MCF 10A (cell line): ENCODE results near the gene NOTCH2. TPM values are rescaled to one million over a fixed set of nuclear protein-coding genes. Genes with fewer than 3 reads are reported as not detected.

Source experiments
- BruUV-seq: library from RNA; stranded (reverse); fragments of 400-500 nt; replicated peaks from 2 replicates; lab custom pipeline; 2021; lab: Mats Ljungman, UMichigan
- CTCF ChIA-PET: fragments of 300-600 bp; sonication (Branson Sonifier 250); formaldehyde crosslinking; extraction: SDS; loops from one replicate; lab custom pipeline; 2021; ENCODE audit warnings: antibody characterized with exemption, inconsistent platforms; lab: Yijun Ruan, JAX
- POLR2A ChIA-PET: fragments of 300-600, 350-650 bp; sonication (Branson Sonifier 250); formaldehyde crosslinking; extraction: SDS; loops from one replicate; lab custom pipeline; 2020; ENCODE audit warnings: antibody characterized with exemption, inconsistent platforms; lab: Yijun Ruan, JAX
- DNase-seq: peaks from one replicate; pipeline ENCODE4 v3.0.0-alpha.2; 2018; ENCODE audit not compliant: unreplicated experiment
- H3K27ac Mint-ChIP-seq: one replicate; pipeline ENCODE4 v1.8.0; 2022; ENCODE audit warnings: mild to moderate bottlenecking, low read depth, mixed read lengths; ENCODE audit not compliant: unreplicated experiment
- H3K27me3 Mint-ChIP-seq: one replicate; pipeline ENCODE4 v1.8.0; 2022; ENCODE audit warnings: mixed read lengths; ENCODE audit not compliant: insufficient read depth, unreplicated experiment
- H3K36me3 Mint-ChIP-seq: one replicate; pipeline ENCODE4 v1.8.0; 2022; ENCODE audit warnings: mild to moderate bottlenecking, moderate library complexity, mixed read lengths; ENCODE audit not compliant: insufficient read depth, unreplicated experiment
- H3K4me1 Mint-ChIP-seq: one replicate; pipeline ENCODE4 v1.8.0; 2022; ENCODE audit warnings: mixed read lengths; ENCODE audit not compliant: insufficient read depth, unreplicated experiment
- H3K4me3 Mint-ChIP-seq: one replicate; pipeline ENCODE4 v1.8.0; 2022; ENCODE audit warnings: mild to moderate bottlenecking, moderate library complexity, mixed read lengths; ENCODE audit not compliant: unreplicated experiment
- H3K9me3 Mint-ChIP-seq: one replicate; pipeline ENCODE4 v1.8.0; 2022; ENCODE audit warnings: mixed read lengths; ENCODE audit not compliant: unreplicated experiment
- intact Hi-C: fragments of 100-400 bp; cut with micrococcal nuclease; formaldehyde crosslinking; loops from 2 replicates; pipeline ENCODE4 v1.14.1; 2022
- total RNA-seq: library from RNA; stranded (reverse); gene quantifications from 2 replicates; pipeline ENCODE4 v1.2.3, GENCODE V29; 2022
- TF ChIP-seq, protein P1 (sequence below): fragments of 200-600 bp; IDR thresholded peaks from one replicate; pipeline ENCODE4 v1.8.0; 2022; ENCODE audit warnings: antibody characterized with exemption, mild to moderate bottlenecking; ENCODE audit not compliant: unreplicated experiment

The NOTCH2 gene
- total RNA-seq, 1 experiment from 2014 or later = 128 TPM

DNA sequence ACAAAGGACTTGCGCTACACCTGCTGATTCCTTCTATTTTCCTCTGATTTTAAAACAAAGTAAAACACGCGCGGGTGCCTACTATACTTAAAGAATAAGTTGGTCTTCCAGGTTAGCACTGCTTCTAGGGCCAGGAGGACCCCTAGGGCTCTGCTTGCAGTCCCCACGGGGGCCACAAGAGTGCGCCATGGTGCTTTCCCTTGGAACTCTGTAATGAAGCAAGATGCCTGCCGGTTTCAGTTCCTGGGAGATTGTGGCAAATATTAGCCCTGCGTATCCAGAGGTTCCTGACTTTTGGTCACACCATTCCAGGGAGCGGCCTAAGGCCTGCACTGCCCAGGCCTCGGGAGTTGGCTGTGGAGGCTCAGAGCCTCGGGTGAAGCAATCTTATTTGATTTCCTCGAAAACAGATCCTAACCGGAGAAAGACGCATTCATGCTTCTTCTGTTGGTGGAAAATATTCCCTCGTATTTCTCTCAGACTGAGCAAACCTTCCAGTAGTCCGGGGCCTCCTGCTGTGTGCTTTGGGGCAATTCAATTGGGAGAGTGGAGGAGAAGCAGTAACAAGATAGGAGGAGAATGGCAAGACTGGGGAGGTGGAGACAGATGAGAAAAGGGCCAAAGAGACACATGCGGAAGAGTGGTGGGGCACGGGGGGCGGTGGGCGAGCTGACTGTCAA is 198.4 kb downstream of the NOTCH2 start:
- no TSS peak for BruUV-seq
- no peaks in the 10 kb centered on the region for H3K36me3 Mint-ChIP-seq
- peak overlapping the region; percentile 59 for H3K27ac Mint-ChIP-seq
- intact Hi-C loops = loop anchor here (1.0 to 5.0 kb wide), 2 partner anchors 62 to 276 kb away; no protein-coding TSS in a partner anchor
- CTCF ChIA-PET = interaction anchor here (0.6 to 5.3 kb wide), 22 partner anchors 11 to 443 kb away, joined by 3 to 47 read pairs (median 4); partner anchors contain the start of gene SEC22B
- no peaks in the 10 kb centered on the region for H3K27me3 Mint-ChIP-seq
- H3K4me1 Mint-ChIP-seq = peaks cover 6% of the 10 kb centered on the region
- DNase-seq = peak; percentile 77
- POLR2A ChIA-PET = interaction anchor here (0.7 kb wide), 1 partner anchor 77 kb away, joined by 3 read pairs; no protein-coding TSS in a partner anchor
- TF ChIP-seq, protein P1, sequence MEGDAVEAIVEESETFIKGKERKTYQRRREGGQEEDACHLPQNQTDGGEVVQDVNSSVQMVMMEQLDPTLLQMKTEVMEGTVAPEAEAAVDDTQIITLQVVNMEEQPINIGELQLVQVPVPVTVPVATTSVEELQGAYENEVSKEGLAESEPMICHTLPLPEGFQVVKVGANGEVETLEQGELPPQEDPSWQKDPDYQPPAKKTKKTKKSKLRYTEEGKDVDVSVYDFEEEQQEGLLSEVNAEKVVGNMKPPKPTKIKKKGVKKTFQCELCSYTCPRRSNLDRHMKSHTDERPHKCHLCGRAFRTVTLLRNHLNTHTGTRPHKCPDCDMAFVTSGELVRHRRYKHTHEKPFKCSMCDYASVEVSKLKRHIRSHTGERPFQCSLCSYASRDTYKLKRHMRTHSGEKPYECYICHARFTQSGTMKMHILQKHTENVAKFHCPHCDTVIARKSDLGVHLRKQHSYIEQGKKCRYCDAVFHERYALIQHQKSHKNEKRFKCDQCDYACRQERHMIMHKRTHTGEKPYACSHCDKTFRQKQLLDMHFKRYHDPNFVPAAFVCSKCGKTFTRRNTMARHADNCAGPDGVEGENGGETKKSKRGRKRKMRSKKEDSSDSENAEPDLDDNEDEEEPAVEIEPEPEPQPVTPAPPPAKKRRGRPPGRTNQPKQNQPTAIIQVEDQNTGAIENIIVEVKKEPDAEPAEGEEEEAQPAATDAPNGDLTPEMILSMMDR = peak; percentile 98
- no peaks in the 10 kb centered on the region for H3K9me3 Mint-ChIP-seq
- H3K4me3 Mint-ChIP-seq = no peak overlapping the region

DNA sequence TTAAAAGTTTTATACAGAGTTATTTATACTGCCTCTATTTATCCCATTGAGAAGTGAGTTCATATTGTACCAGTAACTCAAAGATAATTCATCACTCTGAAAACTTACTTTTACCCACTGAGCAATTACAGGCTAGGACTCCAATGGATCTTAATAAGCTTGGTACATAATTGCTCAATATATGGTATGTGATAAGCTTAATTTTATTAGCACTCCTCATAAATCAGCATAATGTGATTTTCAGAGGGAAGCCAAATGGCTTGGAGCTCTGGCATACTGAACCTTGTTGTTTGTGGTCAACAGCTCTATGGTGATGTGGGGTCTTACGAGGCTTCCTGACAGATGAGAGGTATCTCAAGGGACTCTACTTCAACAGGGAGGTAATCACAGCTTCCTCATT is 199.5 kb downstream of the NOTCH2 start:
- peaks cover 6% of the 10 kb centered on the region for H3K4me1 Mint-ChIP-seq
- H3K36me3 Mint-ChIP-seq = no peaks in the 10 kb centered on the region
- TF ChIP-seq, protein P1 = no peak
- H3K27ac Mint-ChIP-seq = no peak overlapping the region
- H3K4me3 Mint-ChIP-seq = no peak overlapping the region
- no peaks in the 10 kb centered on the region for H3K9me3 Mint-ChIP-seq
- no peaks in the 10 kb centered on the region for H3K27me3 Mint-ChIP-seq
- intact Hi-C loops = loop anchor here (5.0 kb wide), 1 partner anchor 277 kb away; no protein-coding TSS in a partner anchor
- ChIA-PET POLR2A (interaction anchor here (0.6 kb wide), 1 partner anchor 221 kb away, joined by 3 read pairs; no protein-coding TSS in a partner anchor), CTCF (interaction anchor here (0.6 to 5.3 kb wide), 19 partner anchors 8 to 306 kb away, joined by 3 to 47 read pairs (median 4); partner anchors contain the start of gene SEC22B)
- BruUV-seq = no TSS peak
- no peak for DNase-seq

DNA sequence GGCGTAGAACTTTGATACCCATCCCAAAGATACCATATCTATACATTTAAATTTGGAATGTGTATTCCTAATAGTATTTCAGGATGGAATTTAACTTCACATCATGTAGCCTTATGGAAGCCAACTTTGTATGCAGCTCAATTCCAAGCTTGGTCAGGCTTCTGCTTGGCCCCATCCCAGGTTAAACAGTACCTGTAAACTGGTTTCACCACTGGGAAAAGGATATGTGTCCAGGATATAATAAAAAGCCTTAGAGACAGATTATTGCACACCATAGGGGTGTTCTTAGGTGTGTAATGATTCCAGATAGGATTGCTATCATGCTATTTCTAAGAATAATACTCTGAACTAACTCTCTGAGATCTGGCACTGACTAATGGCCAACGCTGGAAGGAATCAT is 201.3 kb downstream of the NOTCH2 start:
- Mint-ChIP-seq H3K4me3 (no peak overlapping the region), H3K4me1 (peaks cover 6% of the 10 kb centered on the region), H3K27ac (no peak overlapping the region), H3K27me3 (peaks cover under 1% of the 10 kb centered on the region), H3K9me3 (no peaks in the 10 kb centered on the region), H3K36me3 (no peaks in the 10 kb centered on the region)
- intact Hi-C loops = no loop called here
- no TSS peak for BruUV-seq
- TF ChIP-seq, protein P1 = no peak
- POLR2A ChIA-PET = no interaction called here
- DNase-seq = no peak
- CTCF ChIA-PET = interaction anchor here (0.7 to 5.3 kb wide), 4 partner anchors 9 to 123 kb away, joined by 5 to 47 read pairs (median 15); no protein-coding TSS in a partner anchor

DNA sequence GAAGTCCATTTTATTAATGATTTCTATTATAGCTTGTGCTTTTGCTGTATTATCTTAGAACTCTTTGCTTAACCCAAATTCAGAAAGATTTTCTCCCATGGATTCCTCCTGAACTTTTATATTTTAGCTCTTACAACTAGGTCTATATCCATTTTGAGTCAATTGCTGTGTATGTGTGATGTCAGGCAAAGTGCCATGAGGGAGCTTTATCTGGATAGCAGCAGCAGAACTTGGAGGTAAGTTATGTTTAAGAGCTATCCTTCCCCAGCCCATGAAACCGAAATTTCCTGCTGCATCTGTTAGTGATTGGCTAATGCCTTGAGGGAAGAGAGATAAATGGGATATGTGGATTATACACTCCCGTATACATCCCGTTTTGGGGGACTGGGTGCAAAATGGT is 203.0 kb downstream of the NOTCH2 start:
- H3K9me3 Mint-ChIP-seq = no peaks in the 10 kb centered on the region
- BruUV-seq = no TSS peak
- TF ChIP-seq, protein P1 = no peak
- no peak for DNase-seq
- intact Hi-C loops = no loop called here
- no peak overlapping the region for H3K4me3 Mint-ChIP-seq
- peaks cover 11% of the 10 kb centered on the region for H3K27me3 Mint-ChIP-seq
- CTCF ChIA-PET = no interaction called here
- POLR2A ChIA-PET = no interaction called here
- no peak overlapping the region for H3K27ac Mint-ChIP-seq
- peaks cover 6% of the 10 kb centered on the region for H3K4me1 Mint-ChIP-seq
- H3K36me3 Mint-ChIP-seq = no peaks in the 10 kb centered on the region
